ENCODE results near the gene TBC1D9B.

TBC1D9B gene

DNA sequence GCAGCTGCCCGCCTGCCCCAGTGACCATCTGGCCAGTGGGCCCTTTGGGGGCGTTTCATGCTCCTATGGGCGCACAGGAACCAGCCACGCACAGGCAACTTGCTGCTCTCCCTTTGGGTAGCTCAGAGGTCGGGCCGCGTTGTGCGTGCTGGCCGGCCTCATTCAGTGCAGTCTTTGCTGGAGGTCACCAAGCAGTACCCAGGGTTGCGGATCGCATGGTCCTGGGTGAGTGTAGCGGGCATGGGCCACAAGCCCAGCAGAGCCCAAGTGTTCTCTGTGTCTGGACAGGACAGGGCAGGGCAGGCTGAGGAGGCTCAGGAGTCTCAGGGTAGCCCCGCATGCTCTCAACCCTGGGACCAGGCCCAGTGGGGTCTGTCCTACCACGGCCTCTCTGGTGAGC, 39.2 kb downstream of the TBC1D9B start:
- DNase-seq, result no peak

- DNase-seq, result no peak
Observed at GRCh38 chr5:179867476-179867875, 40.2 kb downstream of the TBC1D9B start.

- no peak for DNase-seq
Observed at GRCh38 chr5:179867079-179867465, 40.6 kb downstream of the TBC1D9B start.

- DNase-seq, result no peak
Observed at GRCh38 chr5:179866241-179867078, 41.2 kb downstream of the TBC1D9B start.

GRCh38 chr5:179865491-179866240, 42.0 kb downstream of the TBC1D9B start:
- DNase-seq, result no peak

DNA sequence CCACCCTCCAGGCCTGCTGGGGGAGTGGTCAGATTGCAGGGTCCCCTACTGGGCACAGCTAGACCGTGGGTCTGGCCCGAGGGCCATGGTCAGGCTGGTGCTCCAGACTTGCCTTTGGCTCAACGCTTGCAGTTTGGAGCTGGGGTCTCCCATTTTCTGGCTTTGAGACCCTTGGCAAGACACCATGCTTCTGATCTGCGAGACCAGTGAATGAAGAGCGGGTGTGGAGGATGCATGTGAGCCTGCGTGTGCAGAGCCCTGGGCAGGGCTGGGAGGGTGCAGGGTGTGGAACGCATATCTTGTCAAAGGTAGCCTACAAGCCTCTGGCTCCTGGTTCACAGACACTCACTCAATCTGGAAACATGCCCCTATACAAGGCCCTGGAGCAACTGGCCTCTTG, 43.0 kb downstream of the TBC1D9B start:
- no peak for DNase-seq

DNA sequence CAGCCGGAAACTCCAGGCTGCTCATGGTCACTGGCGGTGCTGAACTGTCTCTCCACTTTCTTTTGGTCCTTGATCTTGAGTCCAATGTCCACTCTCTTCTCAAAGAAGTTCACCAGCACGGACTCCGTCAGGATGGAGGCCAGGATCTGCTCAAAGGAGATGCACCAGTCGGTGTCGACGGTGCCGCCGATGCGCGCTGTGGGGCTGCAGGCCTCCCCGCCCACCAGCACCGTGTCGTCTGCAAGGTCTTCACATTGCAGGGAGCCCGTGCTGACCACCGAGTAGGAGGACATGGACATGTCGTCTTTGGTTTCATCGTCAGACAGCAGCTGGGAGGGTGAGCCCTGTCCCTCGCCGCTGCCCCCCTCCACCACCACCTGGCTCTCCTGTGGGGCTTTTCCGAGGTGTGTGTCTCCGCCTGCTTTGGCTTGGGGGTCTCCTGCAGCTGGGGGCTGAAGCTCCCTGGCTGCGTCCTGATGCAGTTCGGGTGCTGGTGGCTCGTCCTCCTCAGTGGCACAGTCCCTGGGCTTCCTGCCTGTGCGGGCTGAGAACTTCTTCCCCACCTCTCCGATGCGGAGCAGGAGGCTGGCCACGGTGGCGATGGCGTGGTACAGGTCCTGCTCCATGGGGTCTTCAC, 44.1 kb downstream of the TBC1D9B start:
- no peak for DNase-seq

GRCh38 chr5:179862891-179863290, 44.8 kb downstream of the TBC1D9B start:
- no peak for DNase-seq

DNA sequence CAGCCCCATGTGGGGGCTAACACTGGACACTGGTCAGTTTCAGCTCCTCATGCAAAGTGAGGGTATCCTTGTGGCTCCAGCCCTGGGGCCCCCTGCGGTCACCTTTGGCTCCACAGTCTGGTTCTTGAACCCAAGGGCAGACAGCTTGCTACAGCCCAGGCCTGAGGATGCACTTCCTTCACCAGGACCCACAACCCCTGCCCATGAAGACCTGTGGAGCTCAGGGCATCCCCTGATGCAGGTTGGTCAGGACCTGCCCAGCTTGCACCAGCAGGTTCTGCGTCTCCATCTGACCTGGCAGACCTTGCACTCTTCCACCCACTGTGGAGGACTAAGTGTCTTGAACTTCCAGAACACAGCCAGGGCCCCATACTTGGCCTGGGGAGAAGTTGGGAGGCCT, 45.4 kb downstream of the TBC1D9B start:
- DNase-seq, result no peak

DNA sequence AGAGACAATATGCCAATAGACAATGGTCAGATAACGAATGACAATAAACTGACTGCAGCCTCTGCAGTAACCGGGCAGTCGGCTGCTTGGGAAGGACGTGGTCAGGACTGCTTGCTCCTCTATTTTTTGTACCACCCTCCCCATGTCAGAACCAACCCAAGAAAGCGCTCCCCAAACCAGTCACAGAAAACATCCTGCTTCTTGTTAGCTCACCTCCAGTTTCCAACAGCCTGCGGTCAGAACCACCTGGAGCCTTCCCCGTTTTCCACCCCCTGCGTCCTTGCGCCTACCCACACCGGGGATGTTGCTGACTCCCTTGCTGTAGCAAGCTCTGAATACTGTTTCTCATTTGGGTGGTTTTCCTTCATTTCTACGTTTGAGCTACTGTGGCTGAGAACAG, 47.4 kb downstream of the TBC1D9B start:
- DNase-seq, result no peak

DNA sequence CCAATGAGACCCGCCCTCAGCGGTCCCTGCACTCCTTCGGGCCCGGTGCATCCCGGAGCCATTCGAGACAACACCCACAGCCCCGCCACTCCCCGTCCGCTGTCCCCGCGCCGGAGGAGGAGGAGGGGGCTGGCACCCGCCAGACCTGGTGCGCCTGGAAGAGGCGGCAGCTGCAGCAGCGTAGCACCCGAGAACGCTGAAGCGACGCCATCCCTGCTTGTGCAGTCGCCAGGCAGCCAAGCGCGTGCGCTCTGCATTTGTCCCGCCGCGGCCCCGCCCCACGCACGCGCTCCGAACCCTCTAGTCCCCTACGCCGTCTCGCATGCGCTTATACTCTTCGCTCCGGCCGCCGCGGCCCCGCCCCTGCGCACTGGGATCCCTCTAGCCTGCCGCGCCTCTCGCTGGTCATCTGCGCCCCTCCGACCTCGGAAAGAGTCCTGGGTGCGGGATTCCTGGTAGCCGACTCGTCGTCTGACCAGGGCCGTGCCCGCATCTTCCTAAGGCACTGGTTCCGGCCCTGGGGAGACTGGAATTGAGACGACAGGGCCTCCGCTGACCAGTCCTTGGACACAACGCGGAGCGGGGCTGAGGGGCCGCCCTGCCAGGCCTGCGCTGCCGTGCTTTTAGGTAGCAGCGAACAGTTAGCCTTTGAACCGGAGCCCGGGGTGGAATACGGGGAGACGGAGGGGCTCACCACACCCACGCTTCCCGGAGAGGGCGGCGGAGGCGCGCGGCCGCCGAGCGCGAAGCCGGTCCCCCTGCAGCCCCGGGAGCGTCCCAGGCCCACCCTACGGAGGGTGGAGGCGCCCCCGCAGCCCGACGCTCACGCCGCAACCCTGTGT, 48.9 kb downstream of the TBC1D9B start, which contains the start of gene MRNIP:
Gene MRNIP, minus strand, starts transcription at position 232 of the 842 bp plus-strand sequence. Its CDS starts 21 bp downstream, at position 211.
- peak; percentile 88 to 92 for DNase-seq

DNA sequence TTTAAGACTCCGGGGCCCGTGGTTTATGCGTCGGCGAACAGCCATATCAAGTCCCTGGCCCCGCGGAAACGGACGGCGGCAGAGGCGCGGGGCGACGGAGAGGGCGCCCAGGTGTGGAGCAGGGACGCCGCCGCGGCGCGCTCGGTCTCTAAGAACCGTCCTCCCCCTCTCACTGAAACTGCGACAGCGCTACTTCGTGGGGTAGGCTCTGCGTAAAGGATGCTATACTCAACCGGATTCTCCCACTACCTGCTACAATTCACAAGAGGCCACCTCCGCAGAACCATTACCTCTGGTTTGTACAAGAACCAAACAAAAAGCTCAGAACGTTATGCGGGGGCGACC, 49.5 kb downstream of the TBC1D9B start:
- peak; percentile 51 to 76 for DNase-seq

GRCh38 chr5:179854356-179854755, 53.3 kb downstream of the TBC1D9B start:
- DNase-seq, result no peak

DNA sequence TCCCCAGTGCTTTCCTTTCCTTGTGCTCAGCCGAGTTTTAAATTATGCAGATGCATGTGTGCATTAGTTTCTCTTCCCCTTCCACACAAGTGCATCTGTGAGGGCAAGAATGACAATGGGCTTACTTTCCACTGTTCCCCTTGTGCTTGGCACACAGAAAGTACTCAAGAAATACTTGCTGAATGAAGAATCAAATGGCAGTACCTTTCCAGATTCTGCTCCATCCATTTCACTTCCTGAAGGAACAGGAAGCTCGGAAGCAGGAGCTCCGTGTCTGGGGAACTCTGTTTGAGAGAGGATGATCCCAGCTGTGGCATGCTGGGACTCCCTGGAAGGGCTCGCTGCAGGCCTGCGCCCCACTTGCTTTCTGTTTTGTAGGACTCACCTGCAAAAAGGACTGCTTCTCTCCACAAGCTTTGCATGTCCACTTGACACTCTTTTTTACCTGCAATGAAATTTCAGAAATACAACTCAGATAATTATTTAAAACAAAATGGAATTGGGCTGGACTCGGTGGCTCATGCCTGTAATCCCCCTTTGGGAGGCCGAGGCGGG, 54.6 kb downstream of the TBC1D9B start:
- no peak for DNase-seq

- DNase-seq, result no peak
Observed at GRCh38 chr5:179841621-179842020, 66.1 kb downstream of the TBC1D9B start.

GRCh38 chr5:179840766-179841165, 66.9 kb downstream of the TBC1D9B start:
- DNase-seq, result no peak

DNA sequence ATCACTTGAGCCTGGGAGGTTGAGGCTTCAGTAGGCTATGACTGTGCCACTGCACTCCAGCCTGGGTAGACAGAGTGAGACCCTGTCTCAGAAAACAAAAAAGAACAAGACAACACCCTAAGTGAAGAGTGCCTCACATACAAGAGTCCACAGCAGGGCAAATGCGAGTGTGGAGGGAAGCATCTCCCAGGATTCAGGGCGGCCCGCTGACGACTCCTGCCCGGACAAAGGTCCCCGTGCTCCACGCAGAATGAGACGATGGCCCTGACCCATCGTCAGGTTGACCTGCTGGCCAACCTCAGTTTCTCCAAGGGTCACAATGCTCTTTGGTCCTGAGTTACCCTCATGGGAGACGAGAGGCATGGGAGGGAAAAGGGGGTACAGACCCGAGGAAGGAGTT, 67.4 kb downstream of the TBC1D9B start:
- no peak for DNase-seq

GRCh38 chr5:179839328-179840256, 68.1 kb downstream of the TBC1D9B start:
- DNase-seq, result no peak

GRCh38 chr5:179837076-179838011, 70.4 kb downstream of the TBC1D9B start:
- DNase-seq, result no peak

Data from stimulated activated CD4-positive, alpha-beta T cell treated with anti-CD3 and anti-CD28 coated beads, Interleukin-4, amount 100 ng/mL, for 4 hours (primary cell).